Hematopoietic multipotent progenitor cell treated with erythropoietin and hydrocortisone succinate and interleukin-3 and kit ligand, for 15 days (in vitro differentiated cells): ENCODE measurements around the gene MYOZ1.

Experiments used
- DNase-seq: peaks from one replicate; pipeline ENCODE4 v3.0.0-alpha.2; 2015; ENCODE audit warnings: low spot score

Gene MYOZ1

DNA sequence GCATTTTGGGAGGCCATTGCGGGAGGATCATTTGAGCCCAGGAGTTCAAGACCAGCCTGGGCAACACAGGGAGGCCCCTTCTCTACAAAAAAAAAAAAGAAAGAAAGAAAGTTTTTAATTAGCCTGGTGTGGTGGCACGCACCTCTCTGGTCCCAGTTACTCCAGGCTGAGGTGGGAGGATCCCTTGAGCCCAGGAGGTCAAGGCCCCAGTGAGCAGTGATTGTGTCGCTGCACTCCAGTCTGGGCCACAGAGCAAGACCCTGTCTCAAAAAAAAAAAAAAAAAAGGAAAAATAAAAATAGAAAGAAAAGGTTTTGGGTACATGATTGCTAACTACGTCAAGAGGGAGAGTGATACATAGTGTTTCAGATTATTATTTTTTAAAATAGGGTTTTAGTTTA is 48.2 kb downstream of the MYOZ1 start:
- DNase-seq, result no peak

DNA sequence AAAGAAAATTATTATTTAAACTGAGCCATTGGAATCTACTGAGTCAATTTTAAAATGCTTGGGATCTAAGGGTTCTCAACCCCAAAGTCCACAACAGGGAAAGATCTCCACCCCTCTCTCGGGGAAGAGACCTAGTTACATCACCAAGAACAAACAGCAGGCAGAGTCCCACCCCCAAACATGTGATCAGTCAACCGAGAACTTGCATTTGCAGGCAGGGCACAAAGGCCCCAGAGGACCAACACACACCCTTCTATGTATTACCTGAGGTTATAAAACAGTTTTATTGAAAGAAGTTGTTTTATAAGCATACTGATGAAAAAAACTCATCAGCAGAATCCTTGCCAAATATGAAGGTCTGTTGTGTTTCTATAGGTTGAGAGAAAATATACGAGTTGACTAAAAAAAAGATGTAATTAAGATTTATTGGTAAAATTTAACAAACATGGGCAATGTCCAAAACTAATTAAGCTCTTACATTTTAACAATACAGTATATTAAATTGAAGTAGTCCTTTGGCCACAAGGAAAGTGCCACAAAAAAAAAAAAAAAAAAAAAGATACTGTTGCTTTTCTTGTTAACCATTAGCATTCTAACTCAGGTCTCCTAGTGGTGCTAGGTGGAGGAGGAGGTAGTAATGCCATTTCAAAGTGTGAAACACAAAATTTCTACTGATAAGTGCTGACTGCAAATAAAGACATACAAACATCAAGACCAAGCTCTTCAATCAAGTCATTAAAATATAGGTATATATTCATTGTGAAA is 49.2 kb downstream of the MYOZ1 start:
- no peak for DNase-seq

DNA sequence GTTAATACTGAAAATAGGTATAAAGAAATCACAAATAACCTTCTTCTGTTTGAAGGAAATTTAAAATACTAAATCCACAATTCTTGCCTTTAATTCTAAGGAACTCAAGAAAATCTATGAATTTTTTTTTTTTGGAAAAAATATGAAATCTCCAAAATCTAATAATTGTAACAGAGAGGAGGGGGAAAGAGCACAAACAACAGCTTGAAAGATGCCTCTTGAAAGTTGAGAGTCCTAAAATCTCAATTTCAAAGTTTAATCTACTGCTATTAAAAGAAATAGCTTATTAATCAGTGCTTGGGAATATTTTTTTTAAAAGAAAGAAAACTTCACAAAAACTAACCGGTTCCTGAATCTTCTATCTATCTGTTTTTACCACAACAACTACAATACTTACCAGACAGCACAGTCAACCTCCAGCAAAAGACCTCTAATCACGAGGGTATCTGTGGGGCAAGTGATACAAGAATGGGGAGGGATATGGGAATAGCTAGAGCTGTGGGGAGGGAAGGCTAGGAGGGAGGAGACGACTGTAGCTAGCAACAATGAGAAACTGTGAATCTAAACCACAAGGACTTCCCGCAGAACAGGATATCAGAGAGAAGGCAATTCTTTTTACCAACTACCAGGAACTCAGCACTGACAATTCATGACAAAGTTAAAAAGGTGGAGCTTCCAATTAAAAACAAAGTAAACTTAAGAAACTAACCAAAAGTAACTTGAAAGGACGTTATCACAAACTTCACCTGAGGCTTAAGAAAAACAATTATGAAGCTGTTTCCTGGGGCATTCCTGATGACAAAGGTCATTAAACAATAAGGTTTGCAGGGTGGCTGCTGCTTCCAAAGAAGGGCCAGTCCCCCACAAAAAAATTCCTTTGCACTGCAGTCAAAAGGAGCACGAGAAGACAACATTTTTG is 50.1 kb downstream of the MYOZ1 start, which contains the start of gene USP54:
TSS of gene USP54 (minus strand) at position 462 of the 919 bp plus-strand sequence. CDS start 15,684 bp downstream, outside the sequence.
- no peak for DNase-seq

DNA sequence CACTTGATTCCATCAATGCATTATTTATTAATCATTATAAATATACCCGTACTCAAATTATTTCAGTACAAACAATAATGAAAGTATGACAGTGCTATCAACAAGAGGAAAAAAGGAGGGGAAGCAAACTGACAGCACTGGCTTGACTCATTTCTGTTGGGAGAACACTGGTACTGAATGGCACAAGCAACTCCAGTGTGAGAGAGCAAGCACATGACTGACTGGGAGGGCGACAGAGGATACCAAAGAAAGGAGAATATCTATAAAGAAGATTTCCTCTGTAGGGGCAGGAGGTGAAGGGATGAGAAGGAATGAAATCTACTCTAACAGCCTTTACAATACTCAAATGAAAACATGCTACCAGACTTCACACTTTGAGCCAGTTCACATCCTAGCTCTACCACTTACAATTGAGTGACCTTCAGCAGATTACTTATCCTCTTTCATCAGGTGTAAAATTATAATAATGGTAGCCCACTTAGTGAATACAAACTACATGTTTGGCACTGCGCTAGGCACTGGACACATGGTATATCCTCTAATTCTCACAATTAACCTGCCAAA is 51.6 kb downstream of the MYOZ1 start:
- DNase-seq, result no peak

DNA sequence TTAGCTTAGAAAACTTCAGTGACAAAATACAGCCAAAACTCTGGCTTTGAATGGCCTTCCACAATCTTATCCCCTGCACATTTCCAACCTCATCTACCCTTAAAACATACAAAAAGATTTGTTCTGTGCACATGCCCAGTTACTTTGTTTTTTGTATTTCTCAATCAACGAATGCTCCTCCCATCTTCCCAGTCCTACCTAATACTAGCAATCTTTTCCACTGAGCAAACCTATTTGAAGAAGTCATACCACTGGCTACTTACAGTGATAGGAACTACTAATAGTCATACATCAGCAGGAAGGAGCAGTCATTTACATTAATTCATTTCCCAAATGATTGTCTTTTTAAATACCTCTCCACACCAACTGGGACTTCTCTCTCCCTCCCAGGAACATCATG is 52.6 kb downstream of the MYOZ1 start:
- DNase-seq, result no peak

DNA sequence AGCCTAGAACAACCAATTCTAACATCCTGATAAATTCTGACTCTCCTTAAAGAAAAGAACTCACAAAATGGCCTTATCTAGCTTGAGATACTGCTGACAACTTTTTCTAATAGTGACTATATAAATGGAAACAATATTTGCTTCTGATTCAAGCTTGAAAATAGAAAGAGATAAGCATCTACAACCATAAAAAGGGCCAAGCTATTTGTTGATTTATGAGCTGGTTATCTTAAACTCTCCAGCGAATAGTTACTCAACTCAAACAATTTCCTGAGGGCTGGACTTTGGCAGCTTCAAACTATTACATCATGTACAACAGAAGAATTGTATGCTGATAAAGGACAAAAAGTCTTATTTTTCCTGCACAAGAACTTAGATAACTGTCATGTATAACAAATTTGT is 54.7 kb downstream of the MYOZ1 start:
- DNase-seq, result no peak

DNA sequence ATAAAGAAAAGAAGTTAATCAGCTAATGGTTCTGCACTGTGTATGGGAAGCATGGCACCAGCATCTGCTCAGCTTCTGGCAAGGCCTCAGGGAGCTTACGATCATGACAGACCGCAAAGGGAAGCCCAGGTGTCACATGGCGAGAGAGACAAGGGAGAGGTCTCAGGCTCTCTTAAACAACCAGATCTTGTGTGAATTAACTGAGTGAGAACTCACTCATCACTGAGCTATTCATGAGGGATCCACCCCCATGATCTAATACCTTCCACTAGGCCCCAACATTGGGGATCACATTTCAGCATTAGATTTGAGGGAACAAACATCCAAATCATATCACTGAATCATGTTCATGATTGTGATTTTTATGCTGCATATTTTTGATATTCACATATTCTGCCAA is 55.9 kb downstream of the MYOZ1 start:
- no peak for DNase-seq

DNA sequence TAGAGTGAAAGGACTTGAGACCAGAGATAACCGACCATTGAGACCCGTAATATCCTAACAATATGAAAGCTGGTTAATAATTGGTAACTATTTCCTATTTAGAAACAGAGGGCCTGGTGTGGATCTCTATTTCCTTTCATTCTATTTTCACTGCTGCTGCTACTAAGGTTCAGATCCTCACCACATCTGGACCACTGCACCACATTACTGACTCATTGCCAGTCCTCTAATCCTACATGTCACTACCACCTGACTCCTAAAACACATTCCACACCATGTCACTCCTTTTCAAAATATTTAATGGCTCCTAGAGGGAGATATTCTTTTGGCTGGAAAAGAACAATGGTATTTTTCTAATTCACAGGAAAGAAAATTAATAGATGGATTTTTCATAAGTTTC is 56.5 kb downstream of the MYOZ1 start:
- DNase-seq, result no peak

DNA sequence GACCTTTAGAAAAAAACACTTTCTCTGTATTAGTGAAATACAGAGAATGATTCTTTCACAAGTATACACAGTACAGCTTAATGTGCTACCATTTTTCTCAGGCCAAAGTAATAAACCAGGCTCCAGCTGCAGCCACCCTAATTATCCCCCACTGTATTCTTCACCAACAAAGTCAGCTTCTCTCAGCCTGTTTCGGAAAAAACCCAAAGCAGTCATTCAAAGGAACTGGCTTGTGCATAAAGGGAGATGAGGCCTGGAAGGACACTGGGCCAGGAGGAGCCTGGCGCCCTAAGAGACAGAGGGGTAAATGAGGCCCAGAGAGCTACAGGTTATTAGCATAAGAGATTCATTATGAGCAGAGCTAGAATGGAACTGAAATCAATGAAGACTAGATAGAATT is 59.4 kb downstream of the MYOZ1 start:
- no peak for DNase-seq
